SHP77 treated with DMSO at 0.1 percent for 48 hours (cell line): ENCODE results near the gene FRK.
"Not testable (repeated sequence)": the region's sequence is repeated elsewhere in the genome, so short reads cannot be mapped to it uniquely, and the experiment has no call there.

Experiments
- DNase-seq: peaks from one replicate; lab custom pipeline; 2025; lab: John Stamatoyannopoulos, UW

The FRK gene

DNA sequence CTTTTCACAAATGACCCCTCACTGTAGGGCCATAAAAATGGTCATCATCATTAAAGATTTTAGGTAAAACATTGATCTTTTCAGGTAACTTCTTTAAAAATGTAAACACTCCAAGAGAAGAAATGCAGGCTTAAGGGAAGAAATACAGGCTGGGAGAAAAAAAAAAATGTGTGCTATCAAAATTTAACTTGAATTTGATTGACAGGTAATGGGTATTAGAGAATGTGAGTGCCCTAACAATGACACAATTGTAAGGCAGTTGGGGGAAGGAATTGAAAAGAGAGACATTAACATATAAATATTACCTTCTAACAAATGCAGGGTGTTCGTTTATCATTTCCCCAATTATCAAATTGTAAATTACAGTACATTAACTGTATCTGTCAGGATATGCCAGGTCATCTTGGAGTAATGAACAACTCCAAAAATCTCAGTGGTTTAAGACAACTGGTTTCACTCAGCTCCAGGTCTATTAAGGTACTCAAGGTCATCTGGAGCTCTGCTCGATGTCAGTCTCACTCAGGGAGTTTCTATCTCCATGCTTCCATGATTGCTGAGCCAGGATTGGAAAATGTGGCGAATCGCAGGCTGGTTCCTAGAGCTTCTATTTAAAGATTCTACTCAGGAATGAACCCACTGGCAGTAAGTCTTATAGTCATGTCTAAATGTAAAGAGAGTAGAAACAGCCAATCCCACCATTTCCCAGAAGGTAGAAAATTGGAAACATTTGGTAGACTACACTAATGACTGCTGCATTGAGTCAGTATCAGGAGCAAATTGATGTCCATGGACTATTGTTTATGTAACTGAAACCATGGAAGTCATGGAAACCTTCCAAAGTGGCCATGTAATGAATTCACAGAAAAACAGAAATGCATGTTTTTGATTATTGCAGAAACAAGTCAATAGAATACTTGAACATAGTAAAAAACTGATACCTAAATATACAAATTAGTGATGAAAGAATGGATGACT lies 55.6 kb downstream of the FRK start:
- DNase-seq: no peak

DNA sequence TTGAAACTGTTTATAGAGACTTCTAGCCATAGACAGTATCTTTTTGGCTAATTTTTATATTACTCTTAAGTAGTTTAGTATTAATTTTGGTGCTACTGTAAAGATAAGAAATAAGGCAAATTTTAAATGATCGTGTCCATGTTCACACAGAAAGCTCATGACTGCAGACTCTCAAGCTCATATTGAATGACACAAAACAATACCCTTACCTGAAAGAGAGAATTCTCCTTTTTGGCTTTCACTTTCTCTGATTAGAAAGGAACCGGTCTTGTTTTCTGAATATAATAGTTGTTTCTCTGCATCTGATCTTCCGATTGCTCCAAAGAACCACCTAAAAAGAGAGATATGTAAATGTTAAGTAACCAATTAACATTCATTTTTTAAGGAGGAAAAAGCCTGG lies 57.0 kb downstream of the FRK start:
- no peak for DNase-seq

DNA sequence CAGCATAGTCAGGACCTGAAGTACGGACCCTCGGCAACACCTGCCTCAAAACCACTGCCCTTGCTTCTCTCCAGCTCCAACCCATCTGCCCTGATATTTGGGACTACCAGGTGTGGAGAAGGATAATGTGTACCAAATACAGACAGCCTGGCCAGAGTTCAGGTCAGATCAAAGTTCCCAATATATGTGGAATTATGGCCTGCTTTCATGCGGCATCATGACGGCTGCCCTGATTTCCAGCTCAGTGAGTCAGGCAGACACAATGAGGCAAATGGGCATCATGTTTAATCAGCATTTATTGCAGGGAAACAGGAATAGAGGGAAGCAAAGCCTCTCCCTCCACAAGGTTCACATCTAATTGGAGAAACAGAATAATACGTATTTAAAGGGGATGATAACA lies 57.9 kb downstream of the FRK start:
- no peak for DNase-seq

DNA sequence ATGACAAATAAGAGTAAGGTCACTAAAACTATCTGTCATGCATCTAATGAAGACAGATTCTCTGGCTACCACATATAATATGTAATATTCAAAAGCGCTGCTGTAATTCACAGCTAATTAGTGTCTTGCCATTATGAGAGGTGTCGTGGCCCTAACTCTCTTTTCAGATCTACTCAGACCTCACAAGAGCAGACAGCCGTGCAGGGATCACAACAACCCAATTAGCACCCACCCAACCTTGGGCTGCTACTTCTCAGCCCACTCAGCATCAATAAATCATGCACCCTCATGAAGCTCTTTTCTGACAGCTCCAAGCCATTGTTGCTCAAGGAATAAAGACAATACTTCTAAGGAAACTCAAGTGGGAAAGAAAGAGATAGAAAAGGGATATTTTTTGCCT lies 61.5 kb downstream of the FRK start:
- no peak for DNase-seq

DNA sequence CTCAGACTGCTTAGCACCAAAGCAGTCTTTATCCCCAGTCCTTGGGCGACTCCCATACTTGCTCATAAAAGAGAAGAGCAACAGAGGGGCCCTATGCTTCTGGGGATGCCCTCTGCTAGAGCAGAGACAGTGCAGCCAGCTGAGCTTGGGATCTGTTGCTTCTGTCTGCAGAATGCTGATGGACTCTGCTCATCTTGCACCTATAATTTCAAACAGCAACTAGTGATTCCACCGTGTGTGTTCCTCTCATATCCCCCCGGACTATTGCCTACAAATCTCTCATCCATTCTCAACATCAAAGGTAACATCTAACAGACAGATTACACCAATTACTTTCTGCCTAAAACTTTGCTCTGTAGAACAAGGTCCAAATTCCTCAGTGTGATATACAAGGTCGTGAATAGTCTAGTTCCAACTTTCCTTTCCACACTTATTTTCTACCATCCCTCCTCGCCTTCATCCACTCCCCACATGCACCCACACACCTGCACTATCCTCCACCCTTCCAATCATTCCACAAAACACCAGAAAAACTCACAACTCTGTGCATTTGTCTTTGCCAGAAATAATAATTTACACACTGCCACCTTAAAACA lies 62.6 kb downstream of the FRK start:
- no peak for DNase-seq

DNA sequence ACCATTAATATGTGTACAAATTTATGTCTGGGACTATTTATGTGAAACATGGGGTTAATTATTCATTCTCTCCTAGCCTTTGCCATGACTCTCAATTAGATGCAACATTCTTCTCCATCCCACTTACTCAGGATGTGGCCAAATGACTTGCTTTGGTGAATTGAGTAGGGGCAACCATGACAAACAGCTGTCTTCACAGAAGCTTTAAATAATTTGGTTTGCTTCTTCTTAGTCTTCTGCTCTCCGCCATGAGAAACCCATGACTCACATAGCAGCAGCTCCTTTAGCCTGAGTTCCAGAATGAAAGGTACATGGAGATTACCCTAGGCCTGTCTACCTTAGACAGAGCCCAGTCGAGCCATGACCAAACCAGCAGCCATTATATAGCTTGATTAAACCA lies 74.7 kb downstream of the FRK start:
- DNase-seq: no peak

DNA sequence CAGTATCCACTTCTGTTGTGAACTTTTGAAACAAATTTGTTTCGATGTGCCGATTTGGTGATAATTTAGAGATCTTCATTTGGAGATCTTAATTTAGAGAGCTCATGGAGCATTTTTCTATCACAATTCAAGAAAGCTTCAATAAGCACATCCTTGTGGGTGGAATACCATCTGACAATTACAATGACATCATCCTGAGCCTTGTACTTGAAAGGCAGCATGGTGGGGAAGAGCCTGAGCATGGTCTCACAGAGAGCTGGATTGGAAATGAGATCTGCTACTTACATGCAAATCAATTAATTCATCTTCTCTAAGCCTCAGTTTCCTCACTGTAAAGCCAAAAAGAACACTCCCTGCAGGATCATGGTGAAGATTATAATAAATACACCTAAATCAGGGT lies 75.9 kb downstream of the FRK start:
- DNase-seq: no peak

DNA sequence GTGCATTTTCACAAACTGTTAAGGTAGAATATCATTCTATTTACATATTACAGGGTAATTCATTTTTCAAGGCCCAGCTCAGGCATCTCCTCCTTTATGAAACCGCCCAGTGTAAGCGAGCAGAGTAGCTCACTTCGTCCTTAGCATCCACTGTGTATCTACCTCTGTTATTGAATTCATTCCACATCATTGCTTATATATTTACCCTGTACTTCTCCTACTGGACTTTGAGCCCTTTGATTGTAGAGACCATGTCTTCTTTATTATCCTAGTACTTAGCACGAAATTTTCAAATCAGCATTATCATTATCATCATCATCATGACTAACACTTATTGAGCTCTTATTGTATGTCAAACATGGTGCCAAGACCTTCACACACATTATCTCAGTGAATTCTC lies 76.7 kb downstream of the FRK start:
- no peak for DNase-seq

DNA sequence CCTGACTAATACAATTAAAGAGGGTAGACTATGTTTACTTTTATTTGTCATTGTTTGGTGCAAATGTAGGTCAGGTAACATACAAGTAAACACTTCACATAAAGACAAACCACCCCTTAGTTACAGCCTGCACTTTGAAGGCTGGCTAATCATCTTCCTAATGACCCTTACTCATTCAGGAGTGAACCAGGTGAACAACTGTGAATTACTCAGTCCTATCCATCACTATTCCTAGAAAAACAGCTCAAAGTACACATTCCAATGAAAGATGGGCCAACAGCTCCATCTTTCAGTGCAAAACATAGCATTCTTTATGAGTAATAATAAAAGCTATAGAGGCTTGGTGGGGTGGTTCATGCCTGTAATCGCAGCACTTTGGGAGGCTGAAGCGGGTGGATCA lies 78.2 kb downstream of the FRK start:
- DNase-seq: no peak

DNA sequence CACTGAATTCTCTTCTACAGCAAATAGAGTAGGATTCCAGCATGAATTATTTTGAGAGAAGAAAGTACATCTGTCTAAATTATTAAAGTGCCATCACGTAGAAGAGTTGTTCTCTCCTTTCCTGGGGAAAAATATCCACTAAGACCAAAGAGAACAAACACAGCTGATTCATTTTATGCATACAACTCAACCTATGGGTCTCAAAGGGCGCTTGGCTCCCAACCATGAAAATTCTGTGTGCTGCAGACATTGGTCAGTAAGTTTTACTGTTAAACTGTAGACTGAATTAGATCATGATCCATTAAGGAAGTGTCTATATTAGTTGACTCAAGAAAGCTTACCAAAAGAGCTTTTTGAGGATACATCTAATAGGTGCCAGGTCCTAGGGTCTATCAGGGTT lies 83.5 kb downstream of the FRK start:
- DNase-seq: no peak

DNA sequence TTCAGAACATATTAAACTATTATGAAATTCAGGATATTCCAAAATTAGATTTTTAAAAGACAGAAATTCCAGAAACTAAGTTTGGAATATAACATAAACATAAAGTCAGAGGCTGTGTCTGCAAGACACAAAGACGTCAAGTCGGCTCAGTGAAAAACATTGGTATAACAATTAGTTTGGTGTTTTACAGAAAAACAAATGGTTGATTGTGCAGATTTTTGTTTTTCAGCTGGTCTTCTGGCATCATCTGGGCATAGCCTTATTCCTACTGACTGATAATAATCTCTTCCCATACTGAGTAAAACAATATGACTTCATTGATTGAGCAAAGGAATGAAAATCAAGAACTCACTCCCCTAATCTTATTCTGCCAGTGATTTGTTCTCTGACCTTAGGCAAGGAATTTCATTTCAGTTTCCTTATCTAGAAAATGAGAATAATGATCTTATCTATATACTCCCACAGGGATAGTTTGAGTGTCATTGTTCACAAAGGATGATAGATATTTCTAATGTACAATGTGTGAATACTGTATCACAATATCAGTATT lies 84.3 kb downstream of the FRK start:
- DNase-seq: no peak

DNA sequence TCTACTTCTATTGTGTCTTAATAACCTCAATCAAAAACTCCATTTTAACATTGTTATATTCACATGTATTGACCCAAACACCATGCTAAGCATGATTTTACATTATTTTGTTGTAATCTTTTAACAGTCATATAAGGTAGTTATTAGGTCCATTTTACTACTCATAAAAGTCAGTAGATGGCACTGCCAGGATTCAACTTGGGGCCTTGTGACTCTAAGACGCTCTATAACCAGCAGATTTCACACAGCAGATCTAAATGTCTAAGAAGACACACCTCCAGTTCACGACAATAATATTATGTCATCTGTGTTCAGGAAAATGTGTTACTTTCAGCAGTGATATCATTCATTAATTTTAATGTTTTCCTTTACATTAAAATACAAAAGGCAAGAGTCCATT lies 88.0 kb downstream of the FRK start:
- no peak for DNase-seq

DNA sequence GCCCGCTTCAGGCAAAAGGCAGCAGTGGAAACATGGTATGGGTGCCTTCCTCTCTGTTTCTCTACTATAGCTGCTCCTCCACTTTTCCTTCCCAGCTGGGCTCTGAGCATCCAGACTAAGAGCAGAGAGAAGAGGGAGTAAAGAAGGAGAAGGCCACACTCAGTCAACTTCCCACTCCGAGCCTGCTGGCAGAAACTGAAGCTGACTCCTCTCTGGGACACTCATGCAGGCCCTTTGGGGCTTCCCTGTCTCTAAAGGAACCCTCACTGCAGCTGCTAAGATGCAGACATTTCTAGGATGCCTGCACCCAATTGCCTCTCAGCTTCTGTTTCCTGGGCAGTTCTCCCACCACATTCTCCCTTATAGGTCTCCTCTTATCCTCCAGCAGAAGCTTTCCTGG lies 88.9 kb downstream of the FRK start:
- no peak for DNase-seq

DNA sequence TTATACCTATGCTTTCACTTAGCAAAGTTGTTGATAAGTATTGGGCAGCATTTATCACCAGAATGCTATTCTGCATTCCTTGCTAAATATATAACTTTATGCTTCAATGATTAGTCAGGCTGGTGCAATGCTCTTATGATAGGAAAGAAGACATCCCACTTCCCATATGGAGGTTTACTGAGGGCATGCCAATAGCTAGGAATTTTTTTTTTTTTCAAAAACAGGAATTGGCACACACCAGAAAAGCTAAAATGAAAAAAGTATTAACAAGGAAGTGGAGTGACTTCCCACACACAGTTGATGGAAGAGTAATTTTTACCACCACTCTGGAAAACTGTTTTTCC lies 90.8 kb downstream of the FRK start:
- DNase-seq: no peak

DNA sequence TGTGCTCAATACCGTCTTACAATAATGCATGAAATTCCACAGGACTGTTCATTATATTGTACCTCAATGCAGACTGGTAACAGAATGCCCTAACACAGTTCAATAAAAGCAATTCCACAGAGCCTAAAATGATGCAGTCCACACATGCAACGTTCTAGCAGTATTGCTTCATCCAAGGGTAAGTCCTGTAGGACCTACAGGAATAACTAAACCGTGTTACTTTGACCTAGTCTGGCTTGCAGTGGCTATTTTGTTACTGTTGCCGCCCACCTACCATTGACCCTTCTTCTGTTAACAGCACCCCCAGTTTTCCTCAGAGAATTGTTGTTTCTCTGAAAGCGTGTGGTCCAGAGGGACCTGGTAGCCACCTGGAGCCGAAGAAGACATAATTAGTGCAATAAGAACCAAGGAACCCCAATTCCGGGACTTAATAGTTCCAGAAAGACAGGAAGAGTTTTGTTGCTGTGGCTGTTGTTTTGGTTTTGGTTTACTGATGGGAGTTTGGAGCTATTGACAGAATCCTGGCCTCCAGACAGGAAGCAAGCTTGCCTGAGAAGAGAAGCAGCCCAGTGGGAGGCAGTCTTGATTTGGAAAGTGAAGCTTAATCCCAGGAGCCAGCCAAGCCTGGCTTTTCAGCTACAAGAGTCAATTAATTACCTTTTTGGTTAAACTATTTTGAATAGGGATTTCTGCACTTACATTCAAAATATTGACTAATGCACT lies 91.3 kb downstream of the FRK start:
- no peak for DNase-seq

DNA sequence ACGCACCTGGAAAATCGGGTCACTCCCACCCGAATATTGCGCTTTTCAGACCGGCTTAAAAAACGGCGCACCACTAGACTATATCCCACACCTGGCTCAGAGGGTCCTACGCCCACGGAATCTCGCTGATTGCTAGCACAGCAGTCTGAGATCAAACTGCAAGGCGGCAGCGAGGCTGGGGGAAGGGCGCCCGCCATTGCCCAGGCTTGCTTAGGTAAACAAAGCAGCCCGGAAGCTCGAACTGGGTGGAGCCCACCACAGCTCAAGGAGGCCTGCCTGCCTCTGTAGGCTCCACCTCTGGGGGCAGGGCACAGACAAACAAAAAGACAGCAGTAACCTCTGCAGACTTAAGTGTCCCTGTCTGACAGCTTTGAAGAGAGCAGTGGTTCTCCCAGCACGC lies 100.4 kb downstream of the FRK start:
- DNase-seq: not testable (repeated sequence)

DNA sequence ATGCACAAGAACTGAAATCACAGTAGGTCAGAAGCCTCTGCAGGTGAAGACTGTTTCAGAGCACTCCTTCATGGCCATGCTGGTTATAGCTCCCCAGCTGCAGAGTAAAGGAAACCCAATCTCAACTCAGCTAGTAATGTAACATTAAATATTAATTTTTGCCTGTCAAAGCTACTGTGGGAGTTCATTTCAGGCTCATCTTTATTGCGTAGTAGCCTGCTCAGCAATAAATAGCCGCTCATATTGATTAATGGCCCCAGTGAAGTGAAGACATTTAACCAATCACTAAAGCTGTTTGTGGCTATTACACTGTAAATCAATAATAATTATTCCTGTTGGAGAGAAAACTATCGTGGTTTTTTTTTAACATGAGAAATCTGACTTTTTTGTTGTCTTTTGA lies 101.7 kb downstream of the FRK start:
- no peak for DNase-seq

DNA sequence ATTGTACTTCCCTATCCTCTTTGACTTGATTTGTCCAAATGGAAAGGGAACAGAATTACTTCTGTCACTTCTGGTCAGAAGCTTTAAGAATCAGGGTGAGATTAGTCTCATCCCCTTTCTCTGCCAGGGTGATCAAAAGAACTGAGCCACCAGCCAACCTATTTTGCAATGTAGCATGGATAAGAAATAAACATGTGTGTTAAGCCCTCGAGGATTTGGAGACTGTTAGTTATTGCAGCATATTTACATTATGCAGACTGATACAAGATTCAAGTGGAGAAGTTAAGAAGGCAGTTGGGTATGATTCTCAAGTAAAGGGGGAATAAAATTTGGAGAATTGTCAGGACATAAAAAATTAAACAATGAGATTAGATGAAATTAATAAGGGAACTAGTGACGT lies 106.0 kb downstream of the FRK start:
- no peak for DNase-seq

DNA sequence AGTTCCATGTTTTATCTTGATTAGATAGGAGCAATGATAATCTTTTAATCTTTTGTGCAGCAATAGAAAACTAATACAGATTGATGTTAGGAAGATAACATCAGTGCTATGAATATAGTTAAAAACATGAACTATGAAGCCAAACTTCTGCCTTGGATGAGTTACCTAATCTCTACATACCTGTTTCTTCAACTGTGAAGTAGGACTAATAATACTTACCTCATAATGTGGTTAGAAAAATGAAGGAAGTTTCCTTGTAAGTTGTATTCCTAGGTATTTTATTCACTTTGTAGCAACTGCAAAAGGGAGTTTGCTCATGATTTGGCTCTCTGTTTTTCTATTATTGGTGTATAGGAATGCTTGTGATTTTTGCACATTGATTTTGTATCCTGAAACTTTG lies 111.9 kb downstream of the FRK start:
- no peak for DNase-seq

DNA sequence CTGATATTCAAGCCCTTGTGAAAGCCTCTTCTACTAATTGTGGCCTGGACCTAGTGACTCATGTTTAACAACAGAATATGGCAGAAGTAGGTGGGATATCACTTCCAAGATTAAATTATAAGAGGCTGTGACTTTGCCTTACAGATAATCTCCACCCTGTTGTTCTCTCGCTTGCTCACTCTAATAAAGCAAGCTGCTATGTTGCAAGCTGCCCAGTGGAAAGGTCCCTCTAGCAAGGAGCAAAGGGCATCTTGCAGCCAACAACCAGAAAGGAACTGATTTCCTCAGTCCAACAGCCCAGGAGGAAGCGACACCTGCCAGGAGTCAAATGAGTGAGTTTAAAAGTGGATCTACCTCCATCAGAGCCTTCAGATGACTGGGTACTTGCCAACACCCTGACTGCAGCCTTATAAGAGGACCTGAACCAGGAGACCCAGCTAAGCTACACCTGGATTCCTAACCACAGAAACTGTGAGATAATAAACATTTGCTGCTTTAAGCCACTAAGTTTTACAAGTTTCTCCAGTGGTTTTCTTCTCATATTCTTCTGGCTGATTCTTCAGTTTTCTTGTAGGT lies 112.6 kb downstream of the FRK start:
- DNase-seq: no peak

DNA sequence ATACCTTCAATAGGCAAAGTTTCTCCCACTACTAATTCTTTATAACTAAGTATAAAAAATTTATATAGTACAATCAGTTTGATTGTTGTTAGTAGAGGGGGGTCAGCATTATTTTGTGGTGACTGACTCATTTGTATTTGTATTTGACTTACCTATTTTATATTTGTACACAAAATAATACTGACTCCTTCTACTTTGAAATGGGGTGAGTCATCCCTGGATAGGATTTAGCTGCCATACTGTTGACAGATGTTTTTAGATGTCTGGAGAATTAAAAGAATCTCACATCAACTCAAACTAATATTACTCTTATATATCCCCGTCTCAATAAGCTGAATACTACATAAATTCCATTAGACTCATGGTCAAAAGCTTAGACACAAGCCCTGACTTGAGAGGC lies 114.9 kb downstream of the FRK start:
- DNase-seq: no peak

DNA sequence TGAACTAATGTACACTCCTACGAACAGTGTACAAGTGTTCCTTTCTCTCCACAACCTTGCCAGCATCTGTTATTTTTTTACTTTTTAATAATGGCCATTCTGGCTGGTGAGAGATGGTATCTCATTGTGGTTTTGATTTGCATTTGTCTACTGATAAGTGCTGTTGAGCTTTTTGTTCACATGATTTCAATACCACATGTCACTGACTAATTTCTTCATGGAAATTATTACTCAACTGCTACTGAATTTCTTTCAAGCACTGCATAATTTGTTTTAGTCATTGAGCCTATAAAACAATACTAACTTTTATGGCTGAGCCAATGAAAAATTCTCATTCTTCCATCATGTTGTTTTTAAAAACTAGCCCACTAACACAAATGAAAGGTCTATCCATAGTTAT lies 115.4 kb downstream of the FRK start:
- DNase-seq: no peak

DNA sequence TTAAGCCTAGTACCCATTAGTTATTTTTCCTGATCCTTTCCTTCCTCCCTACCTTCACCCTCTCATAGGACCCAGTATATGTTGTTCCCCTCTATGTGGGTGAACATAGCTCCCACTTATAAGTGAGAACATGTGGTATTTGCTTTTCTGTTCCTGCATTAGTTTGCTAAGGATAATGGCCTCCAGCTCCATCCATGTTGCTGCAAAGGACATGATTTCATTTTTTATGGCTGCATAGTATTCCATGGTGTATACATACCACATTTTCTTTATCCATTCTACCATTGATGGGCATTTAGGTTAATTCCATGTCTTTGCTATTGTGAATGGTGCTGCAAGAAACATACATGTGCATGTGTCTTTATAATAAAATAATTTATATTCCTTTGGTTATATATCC lies 115.9 kb downstream of the FRK start:
- not testable (repeated sequence) for DNase-seq
